HL-60/S4 treated with phorbol 12-myristate 13-acetate at 8.2 ng/mL for 4 days and 3 days (cell line): ENCODE data around the gene EIF5.

Experiments used
- in situ Hi-C: fragments of 300-500 bp; cut with MboI; formaldehyde crosslinking; loops from 2 replicates; pipeline ENCODE4 v1.15.0; 2022; ENCODE audit warnings: low sequenced_read_pairs

Gene EIF5

DNA sequence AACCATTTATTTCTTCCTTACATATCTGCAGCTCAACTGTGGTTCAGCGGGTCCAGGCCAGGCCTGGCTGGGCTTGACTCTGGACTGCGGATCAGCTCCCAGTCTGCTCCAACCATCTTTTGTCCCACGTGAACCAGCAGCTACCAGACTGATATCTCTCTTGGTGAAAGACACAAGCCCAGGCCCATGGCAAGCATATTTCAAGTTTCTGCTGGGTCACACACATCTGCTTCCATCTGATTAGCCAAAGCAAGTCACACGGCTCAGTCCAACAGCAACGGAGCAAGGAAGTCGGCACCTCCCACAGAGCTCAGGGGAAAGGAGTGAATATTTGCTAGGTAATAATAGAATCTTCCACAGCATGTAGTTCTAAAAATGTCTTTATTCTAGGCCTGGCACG, 26.5 kb downstream of the EIF5 start:
- in situ Hi-C loops, result no loop called here

DNA sequence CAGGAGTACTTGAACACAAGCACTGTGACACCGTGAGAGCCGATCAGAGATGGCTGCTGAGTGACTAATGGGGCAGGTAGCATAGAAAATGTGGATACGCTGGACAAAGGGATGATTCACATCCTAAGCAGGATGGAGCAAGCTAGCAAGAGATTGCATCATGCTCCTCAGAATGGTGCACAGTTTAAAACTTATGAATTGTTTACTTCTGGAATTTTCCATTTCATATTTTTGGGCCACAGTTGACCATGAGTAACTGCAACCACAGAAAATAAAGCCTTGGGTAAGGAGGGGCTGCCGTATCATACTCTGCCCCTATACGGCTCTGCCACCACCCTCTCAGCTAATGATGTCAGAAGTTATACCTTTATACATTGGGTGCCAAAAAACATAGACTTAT, 27.8 kb downstream of the EIF5 start:
- in situ Hi-C loops, result no loop called here

DNA sequence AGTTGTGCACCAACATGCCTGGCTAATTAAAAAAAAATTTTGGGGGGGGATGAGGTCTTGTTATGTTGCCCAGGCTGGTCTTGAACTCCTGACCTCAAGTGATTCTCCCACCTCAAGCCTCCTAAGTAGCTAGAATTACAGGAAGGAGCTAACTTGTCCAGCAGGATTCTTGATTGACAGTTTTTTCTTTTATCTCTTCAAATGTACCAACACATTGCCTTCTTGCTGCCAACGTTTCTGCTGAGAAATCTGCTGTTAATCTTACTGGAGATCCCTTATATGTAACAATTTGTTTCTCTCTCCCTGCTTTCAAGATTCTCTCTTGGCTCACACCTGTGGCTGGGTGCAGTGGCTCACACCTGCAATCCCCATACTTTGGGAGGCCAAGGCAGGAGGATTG, 28.7 kb downstream of the EIF5 start:
- in situ Hi-C loops, result no loop called here

DNA sequence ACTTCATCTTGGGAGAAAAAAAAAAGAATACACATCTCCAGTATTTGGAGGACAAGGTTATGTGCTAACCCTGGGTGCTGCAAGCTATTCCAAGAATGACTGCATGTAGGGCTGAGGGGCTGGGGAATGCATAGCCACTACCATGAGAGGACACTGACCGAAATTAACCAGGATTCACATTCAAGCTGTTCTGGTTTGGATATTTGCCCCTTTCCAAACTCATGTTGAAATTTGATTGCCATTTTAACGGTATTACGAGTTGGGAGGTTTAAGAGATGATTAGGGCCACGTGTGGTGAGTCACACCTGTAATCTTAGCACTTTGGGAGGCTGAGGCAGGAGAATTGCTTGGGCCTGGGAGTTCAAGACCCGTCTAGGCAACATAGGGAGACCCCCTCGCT, 32.7 kb downstream of the EIF5 start:
- in situ Hi-C loops, result no loop called here

DNA sequence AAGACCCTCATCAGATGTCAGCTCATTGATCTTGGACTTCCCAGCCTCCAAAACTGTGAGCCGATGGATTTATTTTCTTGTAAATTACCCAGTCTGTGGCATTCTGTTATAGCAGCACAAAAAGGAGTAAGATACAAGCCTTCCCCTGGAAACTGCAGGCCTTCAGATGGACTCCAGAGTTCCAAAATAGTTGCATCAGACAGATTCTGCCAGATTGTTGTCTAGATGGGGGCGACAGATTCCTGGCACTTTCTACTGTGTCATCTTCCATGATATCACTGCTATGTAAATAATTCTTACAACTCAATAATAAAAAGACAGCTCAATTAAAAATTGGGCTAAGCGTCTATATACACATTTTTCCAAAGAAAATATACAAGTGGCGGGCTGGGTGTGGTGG, 34.0 kb downstream of the EIF5 start:
- in situ Hi-C loops, result no loop called here

DNA sequence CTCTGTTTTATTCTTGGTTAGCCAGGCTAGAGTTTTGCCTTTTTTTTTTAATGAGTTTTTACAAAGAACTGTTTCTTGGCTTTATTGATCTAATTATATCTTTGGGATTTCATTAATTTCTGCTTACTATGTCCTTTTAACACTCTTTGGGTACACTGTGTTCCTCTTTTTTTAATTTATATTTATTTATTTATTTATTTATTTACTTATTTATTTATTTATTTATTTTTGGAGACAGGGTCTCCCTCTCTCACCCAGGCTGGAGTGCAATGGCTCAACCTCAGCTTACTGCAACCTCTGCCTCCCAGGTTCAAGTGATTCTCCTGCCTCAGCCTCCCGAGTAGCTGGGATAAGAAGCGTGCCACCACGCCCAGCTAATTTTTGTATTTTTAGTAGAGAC, 36.0 kb downstream of the EIF5 start:
- in situ Hi-C loops, result no loop called here

DNA sequence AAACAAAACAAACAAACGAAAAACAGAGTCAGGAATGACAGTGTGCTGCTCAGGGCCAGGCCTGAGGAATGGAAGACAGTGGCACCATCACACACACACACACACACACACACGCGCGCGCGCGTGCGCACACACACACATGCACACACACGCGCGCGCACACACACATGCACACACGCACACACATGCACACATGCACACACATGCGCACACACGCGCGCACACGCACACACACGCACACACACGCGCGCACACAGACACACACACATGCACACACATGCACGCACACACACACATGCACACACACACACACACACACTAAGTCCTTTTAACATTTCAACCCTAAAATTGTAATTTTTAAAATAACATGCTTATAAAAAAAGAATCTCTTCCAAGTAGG, 38.0 kb downstream of the EIF5 start:
- in situ Hi-C loops, result no loop called here

DNA sequence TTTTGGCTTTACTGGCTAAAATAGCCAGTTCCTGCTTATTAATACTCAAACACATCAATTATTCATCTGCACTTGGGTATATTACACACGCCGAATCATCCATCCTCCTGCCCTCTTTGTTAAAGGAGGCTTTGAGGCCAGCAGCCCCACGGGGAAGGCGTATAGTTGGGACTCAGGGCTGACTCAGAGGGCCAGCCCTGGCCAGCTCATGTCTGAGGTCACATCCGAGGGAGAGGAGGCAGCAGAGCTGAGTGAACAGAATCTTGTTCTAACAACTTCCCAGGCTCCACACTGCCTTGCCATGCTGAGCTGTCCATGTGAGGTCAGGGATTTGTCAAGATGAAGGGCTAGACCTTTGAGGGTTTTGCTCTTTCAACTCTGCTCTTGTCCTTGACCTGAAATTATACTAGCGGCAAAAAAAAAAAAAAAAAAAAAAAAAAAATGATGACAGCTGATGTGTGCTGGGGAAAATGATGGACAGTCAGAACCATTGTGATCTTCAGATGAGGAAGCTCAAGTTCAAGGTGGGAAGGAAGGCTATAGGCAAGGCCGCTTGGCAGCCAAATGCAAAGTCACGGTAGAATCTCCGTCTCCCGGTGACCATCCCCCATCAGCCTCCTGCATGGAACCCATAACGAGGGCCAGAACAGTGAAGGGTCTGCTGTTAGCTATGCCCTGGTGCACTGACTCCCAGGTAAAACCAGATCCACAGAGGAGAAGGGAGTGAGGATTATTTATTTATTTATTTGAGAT, 38.7 kb downstream of the EIF5 start:
- in situ Hi-C loops, result no loop called here

DNA sequence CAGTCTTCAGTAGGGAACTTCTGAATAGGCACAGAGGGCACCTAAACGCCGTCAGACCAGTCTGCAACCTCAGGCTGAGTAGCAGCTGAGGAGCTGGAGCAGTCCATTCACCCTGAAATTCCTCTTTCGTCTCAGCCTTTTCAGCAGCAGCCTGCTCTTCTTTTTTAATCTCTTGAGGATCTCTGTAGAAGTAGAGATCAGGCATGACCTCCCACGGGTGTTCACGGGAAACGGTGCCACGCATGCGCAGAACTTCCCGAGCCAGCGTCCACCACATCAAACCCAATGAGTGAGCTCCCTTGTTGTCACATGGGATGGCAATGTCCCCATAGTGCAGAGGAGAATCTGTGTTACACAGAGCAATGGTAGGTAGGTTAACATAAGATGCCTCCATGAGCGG, 40.1 kb downstream of the EIF5 start:
- in situ Hi-C loops, result no loop called here

DNA sequence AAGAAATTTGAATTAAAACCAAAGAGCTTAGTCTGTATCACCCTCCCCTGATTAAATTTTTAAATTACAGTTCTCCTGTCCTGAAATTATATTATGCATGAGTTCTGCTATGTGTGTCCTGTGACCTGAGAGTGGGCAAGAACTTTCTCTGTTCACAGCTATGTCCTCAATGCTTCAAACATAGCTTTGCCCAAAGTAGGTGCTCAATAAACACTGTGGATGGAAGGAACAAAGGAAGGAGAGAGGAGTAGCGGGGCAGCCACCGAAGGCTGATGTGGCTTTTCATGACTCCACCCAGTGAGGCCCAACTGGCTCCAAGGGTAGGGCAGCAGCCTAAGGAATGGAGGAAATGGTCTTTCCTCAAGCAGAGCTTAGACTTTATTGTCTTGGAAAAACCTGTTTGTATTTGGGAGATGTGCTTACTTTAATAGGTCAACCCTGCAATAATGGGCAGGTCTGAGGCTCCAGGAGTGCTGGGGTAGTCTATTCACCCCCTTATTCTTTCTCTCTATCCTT, 43.5 kb downstream of the EIF5 start:
- in situ Hi-C loops, result no loop called here

DNA sequence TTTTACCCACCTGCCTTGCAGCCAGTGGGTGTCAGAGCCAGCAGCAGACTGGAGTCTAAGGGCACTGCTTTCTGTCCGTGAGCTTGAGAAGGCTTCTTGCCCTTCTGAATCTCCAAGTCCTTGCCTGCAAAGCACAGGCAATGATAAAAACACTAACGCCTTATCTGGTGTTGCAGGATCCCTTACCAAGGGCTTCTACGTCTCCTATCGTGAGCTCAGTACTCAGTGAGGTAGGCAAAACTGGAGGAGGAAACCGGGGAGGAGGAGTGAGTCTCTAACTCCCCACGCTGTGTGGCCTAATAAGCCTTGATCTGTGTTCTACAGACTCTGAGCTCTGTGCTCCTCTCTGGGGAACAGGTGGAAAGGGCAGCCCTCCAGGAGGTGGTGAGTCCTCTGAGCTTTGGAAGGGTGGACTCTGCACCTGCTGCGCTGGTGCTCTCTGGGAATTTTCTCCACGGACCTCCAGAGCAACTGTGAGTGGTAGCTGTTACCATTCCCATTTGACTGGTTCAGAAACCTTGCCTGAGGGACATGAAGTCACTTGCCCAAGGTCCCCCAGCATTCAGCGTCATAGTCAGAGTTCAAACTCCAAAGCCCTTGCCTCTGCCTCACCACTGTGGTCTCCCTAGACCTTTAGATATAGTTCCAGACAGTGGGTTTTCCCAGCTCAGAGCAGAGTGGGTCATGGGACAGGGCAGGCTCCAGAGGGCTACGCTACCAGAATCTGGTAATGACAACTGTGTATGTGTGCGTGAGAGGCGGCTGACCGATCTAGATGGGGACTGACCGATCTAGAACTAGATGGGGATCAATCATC, 44.2 kb downstream of the EIF5 start:
- in situ Hi-C loops, result no loop called here

DNA sequence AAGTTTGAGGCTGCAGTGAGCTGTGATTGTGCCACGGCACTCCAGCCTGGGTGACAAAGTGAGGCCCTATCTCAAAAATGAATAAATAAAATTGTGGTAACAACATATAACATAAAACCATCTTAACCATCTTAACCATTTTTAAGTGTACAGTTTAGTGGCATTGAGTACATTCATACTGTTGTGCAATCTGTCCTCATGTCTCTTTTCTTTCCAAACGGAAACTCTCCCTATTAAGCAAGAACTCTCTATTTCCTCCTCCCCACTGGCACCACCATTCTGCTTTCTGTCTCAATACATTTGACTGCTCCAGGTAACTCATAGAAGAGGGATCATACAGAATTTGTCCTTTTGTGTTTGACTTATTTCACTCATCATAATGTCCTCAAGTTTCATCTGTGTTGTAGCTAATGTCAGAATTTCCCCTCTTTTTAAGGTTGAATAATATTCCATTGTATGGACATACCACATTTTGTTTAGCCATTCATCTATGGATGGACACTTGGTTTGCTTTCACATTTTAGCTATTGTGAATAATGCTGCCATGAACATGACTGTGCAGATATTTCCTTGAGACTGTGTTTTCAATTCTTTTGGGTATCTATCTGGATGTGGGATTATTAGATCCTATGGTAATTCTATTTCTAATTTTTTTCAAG, 46.8 kb downstream of the EIF5 start:
- in situ Hi-C loops, result no loop called here

DNA sequence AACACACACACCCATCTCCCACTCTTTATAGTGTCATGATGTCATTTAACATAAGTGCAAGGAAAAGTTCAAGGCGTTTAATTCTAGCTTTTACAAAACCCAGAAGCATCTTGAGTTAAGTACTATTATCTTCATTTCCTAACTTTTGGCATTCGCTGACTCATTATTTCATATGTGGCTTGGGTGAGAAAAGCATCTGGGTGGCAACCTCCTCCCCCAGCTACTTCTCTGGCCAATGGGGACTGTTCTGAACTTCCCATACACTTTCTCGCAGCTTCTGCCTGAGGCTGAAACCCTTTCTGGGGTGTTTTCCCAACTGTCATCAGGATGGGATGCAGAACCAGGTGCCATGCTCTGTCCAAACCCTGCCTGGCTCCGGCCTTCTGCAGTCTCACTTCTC, 48.3 kb downstream of the EIF5 start:
- in situ Hi-C loops, result no loop called here

DNA sequence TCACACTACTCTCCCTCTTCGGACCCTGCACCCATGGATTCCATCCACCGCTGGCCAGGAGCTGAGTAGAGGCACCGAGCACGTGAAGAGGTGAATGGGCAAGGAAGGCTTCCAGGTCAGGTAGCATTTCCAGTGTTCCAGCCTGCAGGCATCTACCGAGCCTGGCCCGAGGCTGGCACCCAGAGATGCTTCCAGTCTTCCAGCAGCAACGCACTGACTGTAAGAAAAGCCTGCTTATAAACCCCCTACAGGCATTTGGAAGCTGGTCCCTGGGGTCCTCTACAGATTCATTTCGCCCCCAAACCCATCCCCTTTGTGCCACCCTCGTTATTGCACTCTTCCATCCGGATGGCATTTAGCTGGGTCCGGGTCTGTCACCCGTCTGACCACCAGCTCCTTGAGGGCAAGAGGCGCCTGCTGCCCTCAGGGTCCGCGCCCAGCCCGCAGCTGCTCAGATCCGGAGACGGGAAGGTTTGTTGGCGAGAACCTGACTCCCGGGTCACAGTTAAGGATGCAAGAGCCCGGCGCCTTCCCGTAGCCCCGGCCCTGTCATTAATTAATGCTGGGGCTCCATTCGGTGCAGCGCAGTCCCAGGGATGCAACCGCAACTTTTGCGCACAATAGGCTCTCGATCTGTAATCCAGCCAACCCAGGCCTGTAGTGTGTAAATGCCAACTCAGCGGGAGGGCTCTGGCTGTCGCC, 50.6 kb downstream of the EIF5 start:
- in situ Hi-C loops, result no loop called here

DNA sequence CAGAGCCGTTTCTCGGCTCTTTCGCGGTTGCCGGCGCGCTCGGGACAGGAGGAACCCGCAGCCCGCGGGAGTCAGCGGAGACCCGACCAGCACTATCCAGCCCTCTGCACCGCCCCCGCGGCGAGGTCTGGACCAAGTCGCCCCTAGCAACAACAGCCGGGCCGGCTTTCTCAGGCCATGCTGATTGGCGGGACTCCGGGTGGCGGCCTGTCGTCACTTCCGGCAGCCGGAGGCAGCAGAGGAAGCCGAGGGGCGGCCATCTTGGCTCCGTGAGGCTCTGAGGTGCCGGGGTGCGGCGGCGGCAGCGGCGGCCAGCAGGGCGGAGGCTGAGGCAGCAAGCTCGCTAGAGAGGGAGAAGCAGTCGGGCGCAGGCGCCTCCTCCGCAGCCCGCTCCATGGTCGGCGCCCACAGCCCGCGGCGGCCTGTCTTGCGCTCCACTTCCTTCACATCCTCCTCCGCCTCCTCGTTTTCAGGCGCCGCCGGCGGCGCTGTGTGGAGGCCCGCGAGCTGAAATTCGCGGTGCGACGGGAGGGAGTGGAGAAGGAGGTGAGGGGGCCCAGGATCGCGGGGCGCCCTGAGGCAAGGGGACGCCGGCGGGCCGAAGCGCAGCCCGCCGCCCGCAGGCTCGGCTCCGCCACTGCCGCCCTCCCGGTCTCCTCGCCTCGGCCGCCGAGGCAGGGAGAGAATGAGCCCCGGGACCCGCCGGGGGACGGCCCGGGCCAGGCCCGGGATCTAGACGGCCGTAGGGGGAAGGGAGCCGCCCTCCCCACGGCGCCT, 51.3 kb downstream of the EIF5 start, which contains the start of gene MARK3:
Gene MARK3 (plus strand): TSS at position 264 of the 777 bp plus-strand sequence. CDS start 615 bp downstream, outside the sequence.
- in situ Hi-C loops, result no loop called here

DNA sequence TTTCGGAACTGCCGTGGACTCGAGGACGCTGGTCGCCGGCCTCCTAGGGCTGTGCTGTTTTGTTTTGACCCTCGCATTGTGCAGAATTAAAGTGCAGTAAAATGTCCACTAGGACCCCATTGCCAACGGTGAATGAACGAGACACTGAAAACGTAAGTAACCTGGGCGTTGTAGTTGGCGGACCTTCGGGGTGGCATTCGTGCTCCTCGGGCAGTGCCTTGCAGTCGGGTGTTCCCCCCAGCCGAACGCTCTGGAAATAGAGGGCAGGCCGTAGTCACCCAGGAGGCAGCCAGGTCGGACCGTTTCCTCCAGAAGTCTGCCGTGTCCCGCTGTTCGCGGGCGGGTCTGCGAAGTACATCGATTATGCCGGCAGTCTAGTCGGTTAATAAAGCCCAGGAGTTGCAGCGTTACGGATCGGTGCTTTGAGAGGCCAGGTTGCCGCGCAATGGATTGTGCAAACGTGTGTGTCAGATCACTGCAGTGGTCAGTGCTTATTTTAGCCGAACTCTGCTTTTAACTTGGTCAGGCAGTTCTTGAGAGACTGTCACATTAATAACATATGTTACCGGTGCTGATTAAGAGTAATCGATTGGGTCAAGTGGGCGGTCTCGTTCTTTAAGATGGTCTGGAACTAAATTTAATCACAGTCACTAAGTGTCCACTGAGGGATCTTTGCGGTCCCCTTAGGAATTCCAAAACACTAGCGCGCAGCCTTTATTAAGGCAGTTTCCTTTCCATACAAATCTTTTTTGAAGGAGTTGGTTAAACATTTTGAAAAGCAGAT, 52.1 kb downstream of the EIF5 start:
- in situ Hi-C loops, result no loop called here

DNA sequence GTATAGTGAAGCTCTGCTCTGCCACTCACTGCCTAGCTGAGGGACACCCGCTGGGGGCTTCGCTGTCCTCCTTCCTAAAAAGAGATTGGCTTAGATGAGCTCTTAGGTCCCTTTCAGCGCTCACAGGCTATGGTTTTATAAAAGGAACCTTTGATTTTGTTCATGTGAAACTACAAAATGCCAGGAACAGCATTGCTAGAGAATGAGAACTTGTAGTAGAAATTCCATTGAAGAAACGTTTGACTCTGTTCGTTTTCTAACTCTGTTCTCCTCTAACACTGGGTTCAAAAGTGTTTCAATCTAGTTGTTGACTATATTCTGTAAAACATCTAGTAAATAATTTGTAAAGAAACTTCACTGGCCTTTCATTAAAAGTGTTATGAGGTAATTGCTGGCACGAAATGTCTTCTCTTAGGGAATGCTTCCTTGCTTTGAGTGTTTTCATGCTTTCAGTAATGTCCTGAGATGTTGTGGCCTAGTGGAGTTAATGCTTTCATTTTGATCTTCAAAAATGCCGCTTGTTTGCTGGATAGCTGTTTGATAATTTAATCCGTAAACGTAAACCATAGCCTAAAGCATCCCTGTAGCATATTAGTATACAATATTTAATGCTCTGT, 52.8 kb downstream of the EIF5 start:
- in situ Hi-C loops, result no loop called here

DNA sequence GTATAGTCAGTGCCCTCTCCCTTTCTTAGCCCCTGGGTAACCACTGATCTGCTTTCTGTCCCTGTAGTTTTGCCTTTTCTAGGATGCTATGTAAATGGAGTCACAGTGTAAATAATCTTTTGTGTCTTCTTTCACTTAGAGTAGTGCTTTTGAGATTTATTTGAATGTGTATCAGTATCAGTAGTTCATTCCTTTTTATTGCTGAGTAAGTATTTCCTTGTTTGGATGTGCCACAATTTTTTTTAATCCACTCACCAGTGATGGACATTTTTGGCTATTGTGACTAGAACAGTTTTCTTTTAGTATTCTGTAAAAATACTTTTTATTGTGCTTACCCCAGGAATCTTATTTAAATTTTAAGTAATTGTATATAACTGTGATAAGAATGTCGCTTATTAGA, 54.6 kb downstream of the EIF5 start:
- in situ Hi-C loops, result no loop called here

DNA sequence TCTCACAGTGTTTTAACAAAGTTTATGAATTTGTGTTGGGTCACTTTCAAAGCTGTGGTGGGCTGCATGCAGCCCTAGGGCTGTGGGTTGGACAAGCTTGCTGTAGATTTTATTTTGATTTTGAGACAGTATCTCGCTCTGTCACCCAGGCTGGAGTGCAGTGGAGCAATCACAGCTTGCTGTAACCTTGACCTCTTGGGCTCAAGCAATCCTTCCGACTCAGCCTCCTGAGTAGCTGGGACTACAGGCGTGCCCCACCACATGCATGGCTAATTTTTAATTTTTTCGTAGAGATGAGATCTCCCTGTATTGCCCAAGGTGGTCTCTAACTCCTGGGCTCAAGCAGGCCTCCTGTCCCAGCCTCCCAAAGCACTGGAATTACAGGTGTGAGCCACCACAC, 56.6 kb downstream of the EIF5 start:
- in situ Hi-C loops, result no loop called here
